Liver (tissue), 9 donors: ENCODE data around the gene CRYAA. TPM values are rescaled to one million over a fixed set of nuclear protein-coding genes. Genes with fewer than 3 reads are reported as not detected.
"Not testable (repeated sequence)": the region's sequence is repeated elsewhere in the genome, so short reads cannot be mapped to it uniquely, and the experiment has no call there.

ENCODE experiments used
- DNase-seq: peaks from one replicate; pipeline ENCODE4 v3.0.0-alpha.2; 2017; ENCODE audit warnings: low spot score
- H3K27ac ChIP-seq, 2 donors: one replicate each; pipeline ENCODE4 v1.7.0; 2013; ENCODE audit warnings: inconsistent platforms in 2 of 2, low read length in 2 of 2, control low read depth in 1 of 2, low read depth in 1 of 2, mild to moderate bottlenecking in 1 of 2
- H3K27me3 ChIP-seq, 4 donors: one replicate each; pipeline versions ENCODE4 v1.6.1 to v1.7.0; 2013; ENCODE audit warnings: low read length in 3 of 4, inconsistent platforms in 1 of 4, mild to moderate bottlenecking in 1 of 4, moderate library complexity in 1 of 4; ENCODE audit not compliant: control insufficient read depth in 4 of 4, insufficient read depth in 4 of 4
- H3K36me3 ChIP-seq, 4 donors: one replicate each; pipeline versions ENCODE4 v1.6.1 to v1.7.0; 2013; ENCODE audit warnings: low read length in 3 of 4, mild to moderate bottlenecking in 3 of 4, low read depth in 1 of 4, moderate library complexity in 1 of 4; ENCODE audit not compliant: control insufficient read depth in 4 of 4, insufficient read depth in 3 of 4
- H3K4me1 ChIP-seq, 4 donors: one replicate each; pipeline versions ENCODE4 v1.6.1 to v1.7.0; 2013; ENCODE audit warnings: low read length in 3 of 4, mild to moderate bottlenecking in 3 of 4, moderate library complexity in 1 of 4; ENCODE audit not compliant: control insufficient read depth in 4 of 4, insufficient read depth in 4 of 4
- H3K4me3 ChIP-seq, 3 donors: one replicate each; pipeline versions ENCODE4 v1.6.1 to v1.7.0; 2013; ENCODE audit warnings: low read length in 3 of 3, control low read depth in 1 of 3, low read depth in 1 of 3, mild to moderate bottlenecking in 1 of 3
- H3K9ac ChIP-seq, 2 donors: one replicate each; pipeline ENCODE4 v1.7.0; 2013; ENCODE audit warnings: low read length in 2 of 2, mild to moderate bottlenecking in 2 of 2, moderate library complexity in 2 of 2, control low read depth in 1 of 2, low read depth in 1 of 2
- H3K9me3 ChIP-seq, 4 donors: one replicate each; pipeline versions ENCODE4 v1.6.1 to v1.7.0; 2013; ENCODE audit warnings: low read length in 3 of 4; ENCODE audit not compliant: control insufficient read depth in 4 of 4
- EGR1 ChIP-seq, 2 donors: IDR thresholded peaks; 2 replicates each; pipeline ENCODE4 v1.6.1; 2016 to 2018; ENCODE audit warnings: antibody characterized with exemption in 2 of 2, low read depth in 2 of 2
- JUND ChIP-seq, 2 donors: IDR thresholded peaks; 2 replicates each; pipeline ENCODE4 v1.6.1; 2016; ENCODE audit warnings: antibody characterized with exemption in 2 of 2
- RAD21 ChIP-seq, 2 donors: IDR thresholded peaks; 2 replicates each; pipeline ENCODE4 v1.6.1; 2016; ENCODE audit warnings: antibody characterized with exemption in 2 of 2, mild to moderate bottlenecking in 2 of 2
- REST ChIP-seq: IDR thresholded peaks from 2 replicates; pipeline ENCODE4 v1.6.1; 2016; ENCODE audit warnings: antibody characterized with exemption, mild to moderate bottlenecking
- WGBS: extraction: QIAGEN DNeasy Blood & Tissue Kit; methylation state at CpG from one replicate; pipeline ENCODE4 v1.1.7; 2013; 5-methylcytosine and 5-hydroxymethylcytosine counted together
- polyA plus RNA-seq, 2 donors: library from polyadenylated mRNA; stranded (reverse) in 1 of 2; unstranded in 1 of 2; fragments of 200-250 nt in 1 of 2; fragments of >200 nt in 1 of 2; fragmentation: Nextera tagmentation in 1 of 2; extraction: Ambion mirVana in 1 of 2; gene quantifications; one replicate each; pipeline versions ENCODE4 v1.2.1 to v1.2.3, GENCODE V29; 2013 to 2015
- total RNA-seq, 2 donors: library from RNA; depleted of rRNA; stranded (reverse); fragments of >200 nt; gene quantifications; one replicate each; pipeline ENCODE4 v1.2.3, GENCODE V29; 2014
- donor health status: healthy.
- donor health status: healthy.
- donor health status: healthy.
- donor health status: healthy.
- donor health status: healthy.

Gene CRYAA
- total and polyA plus RNA-seq, 4 donors, result 0.57 to 1.9 (median 0.84) TPM; not detected in 1

GRCh38 chr21:43178175-43178826 is 9.5 kb downstream of the CRYAA start:
- WGBS, result no CpG with 5 or more reads among the region's 22 CpGs

DNA sequence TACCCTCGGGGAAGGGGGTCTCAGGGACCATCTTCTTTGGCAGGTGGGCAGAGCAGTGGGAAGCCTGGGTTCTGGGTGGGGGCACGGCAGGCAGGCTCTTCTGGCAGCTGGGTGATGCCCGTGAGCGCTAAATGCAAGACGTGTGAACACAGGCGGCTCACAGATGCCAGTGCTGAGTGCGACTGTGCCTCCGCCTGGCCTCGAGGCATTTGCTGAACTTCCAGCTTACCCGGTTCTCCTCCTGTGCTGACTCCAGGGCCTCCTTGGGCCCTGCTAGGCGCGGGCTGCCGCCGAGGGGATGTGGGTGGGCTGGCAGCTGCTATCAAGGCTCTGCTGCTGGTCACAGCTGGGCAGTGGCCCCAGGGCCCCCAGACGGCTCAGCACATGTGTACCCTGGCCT is 12.2 kb downstream of the CRYAA start:
- not testable (repeated sequence) for DNase-seq

More at GRCh38 chr21:43178175-43178826, 9.5 kb downstream of the CRYAA start:
- not testable (repeated sequence) for H3K9me3 ChIP-seq, H3K36me3 ChIP-seq, H3K27me3 ChIP-seq, H3K4me1 ChIP-seq, H3K4me3 ChIP-seq, H3K27ac ChIP-seq, DNase-seq, H3K9ac ChIP-seq

GRCh38 chr21:43187268-43187667 is 18.5 kb downstream of the CRYAA start:
- 100% methylated on average over 1 of the region's 7 CpGs for WGBS
- H3K9me3 ChIP-seq, H3K36me3 ChIP-seq, H3K27ac ChIP-seq, H3K4me3 ChIP-seq, H3K4me1 ChIP-seq, DNase-seq, H3K27me3 ChIP-seq, H3K9ac ChIP-seq: not testable (repeated sequence)

More for the DNA sequence above, 12.2 kb downstream of the CRYAA start:
- H3K27ac ChIP-seq, H3K27me3 ChIP-seq, H3K4me1 ChIP-seq, H3K9ac ChIP-seq, H3K9me3 ChIP-seq, H3K4me3 ChIP-seq, H3K36me3 ChIP-seq: not testable (repeated sequence)
- WGBS, result no CpG with 5 or more reads among the region's 15 CpGs

DNA sequence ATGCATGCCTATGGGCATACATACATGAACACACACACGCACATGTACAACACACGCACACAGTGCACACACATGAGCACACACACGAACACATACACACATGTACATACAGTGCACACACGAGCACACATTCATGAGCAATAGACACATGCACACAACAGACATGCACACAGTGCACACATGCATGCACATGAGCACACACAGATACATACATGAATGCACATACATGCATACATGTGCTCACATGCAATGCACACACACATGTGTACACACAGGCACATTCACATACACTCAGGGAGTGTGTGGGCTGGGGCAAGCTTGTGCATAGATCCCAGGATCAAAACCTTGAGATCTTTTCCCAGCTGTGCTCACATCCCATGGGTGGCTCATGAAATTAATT is 18.9 kb downstream of the CRYAA start:
- DNase-seq, result no peak
- TF ChIP-seq REST, result no peak
- TF ChIP-seq RAD21 (IDR thresholded peaks at IDR 0.05), result no peak
- no peak for TF ChIP-seq EGR1 (IDR thresholded peaks at IDR 0.05; ENCODE audit: low read depth in 2 of 2)
- TF ChIP-seq JUND (IDR thresholded peaks at IDR 0.05), result no peak
- Histone ChIP-seq H3K27ac (no peak overlapping the region), H3K27me3 (no peaks in the 10 kb centered on the region), H3K36me3 (no peaks in the 10 kb centered on the region), H3K4me1 (no peaks in the 10 kb centered on the region), H3K4me3 (no peak overlapping the region), H3K9me3 (no peaks in the 10 kb centered on the region), H3K9ac (no peak overlapping the region)
- WGBS, result 96% methylated on average over 4 of the region's 4 CpGs
